ENCODE measurements around the gene KAZN.

GRCh38 chr1:14674030-14674429, 75.5 kb downstream of the KAZN start:
- TF ChIP-seq CTCF (conservative IDR thresholded peaks at IDR 0.05; ENCODE audit: low read length): no peak
- TF ChIP-seq EZH2phosphoT487 (IDR thresholded peaks at IDR 0.05; ENCODE audit: borderline replicate concordance): no peak
